A673 (cell line): ENCODE data around the gene LGR4.

Source experiments
- EZH2 ChIP-seq: fragments of 200-600 bp; sonication (generic); IDR thresholded peaks from 2 replicates; pipeline ENCODE4 v1.6.1; 2017; ENCODE audit warnings: borderline replicate concordance, low read depth, mild to moderate bottlenecking, mixed read lengths, antibody characterized with exemption, low read length; ENCODE audit not compliant: poor library complexity, severe bottlenecking
- TF ChIP-seq, protein P1 (sequence below): fragments of 300-800, 200-600 bp; sonication (generic); conservative IDR thresholded peaks from 2 replicates; pipeline ENCODE4 v1.5.1; 2017; ENCODE audit warnings: low read depth, mild to moderate bottlenecking, antibody characterized with exemption, low read length, moderate library complexity, mixed read lengths

DNA sequence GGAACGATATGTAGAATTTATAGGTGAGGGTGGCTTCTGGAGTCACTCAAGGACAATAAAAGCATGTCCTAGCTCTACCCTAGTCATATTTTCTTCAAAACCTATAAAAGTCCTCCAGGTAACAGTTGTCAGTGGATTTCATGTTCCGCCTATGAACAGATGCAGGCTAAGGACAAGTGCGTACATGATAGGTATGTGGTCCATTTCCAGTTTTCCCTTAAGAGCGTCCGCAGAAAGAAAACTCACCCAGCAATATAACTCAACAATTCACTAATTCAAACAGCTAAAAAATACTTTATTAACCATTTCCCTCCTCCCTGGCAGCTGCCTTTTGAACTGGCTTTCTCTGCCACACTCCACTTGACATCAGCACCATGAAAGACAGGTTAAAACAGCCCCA is 59.4 kb downstream of the LGR4 start:
- TF ChIP-seq, protein P1, sequence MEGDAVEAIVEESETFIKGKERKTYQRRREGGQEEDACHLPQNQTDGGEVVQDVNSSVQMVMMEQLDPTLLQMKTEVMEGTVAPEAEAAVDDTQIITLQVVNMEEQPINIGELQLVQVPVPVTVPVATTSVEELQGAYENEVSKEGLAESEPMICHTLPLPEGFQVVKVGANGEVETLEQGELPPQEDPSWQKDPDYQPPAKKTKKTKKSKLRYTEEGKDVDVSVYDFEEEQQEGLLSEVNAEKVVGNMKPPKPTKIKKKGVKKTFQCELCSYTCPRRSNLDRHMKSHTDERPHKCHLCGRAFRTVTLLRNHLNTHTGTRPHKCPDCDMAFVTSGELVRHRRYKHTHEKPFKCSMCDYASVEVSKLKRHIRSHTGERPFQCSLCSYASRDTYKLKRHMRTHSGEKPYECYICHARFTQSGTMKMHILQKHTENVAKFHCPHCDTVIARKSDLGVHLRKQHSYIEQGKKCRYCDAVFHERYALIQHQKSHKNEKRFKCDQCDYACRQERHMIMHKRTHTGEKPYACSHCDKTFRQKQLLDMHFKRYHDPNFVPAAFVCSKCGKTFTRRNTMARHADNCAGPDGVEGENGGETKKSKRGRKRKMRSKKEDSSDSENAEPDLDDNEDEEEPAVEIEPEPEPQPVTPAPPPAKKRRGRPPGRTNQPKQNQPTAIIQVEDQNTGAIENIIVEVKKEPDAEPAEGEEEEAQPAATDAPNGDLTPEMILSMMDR, result no peak
- no peak for TF ChIP-seq EZH2
